Gastrocnemius medialis (tissue), 4 donors: ENCODE measurements around the gene ETV7.

ENCODE experiments used
- POLR2A ChIP-seq, 2 donors: fragments of 450-650 bp; IDR thresholded peaks; one replicate each; pipeline ENCODE4 v1.6.1; 2017; ENCODE audit warnings: antibody characterized with exemption in 2 of 2, mild to moderate bottlenecking in 2 of 2, moderate library complexity in 2 of 2
- TF ChIP-seq, protein P1 (sequence below), 5 experiments: fragments of 450-650 bp in 3 of 5; fragments of 200-600 bp in 2 of 5; sonication (generic) in 2 of 5; IDR thresholded peaks in 4 of 5; conservative IDR thresholded peaks in 1 of 5; 1 replicate in 4 of 5; 2 replicates in 1 of 5; pipeline ENCODE4 v1.5.1; 2016 to 2019; ENCODE audit warnings: antibody characterized with exemption in 5 of 5, mild to moderate bottlenecking in 3 of 5, moderate library complexity in 3 of 5

DNA sequence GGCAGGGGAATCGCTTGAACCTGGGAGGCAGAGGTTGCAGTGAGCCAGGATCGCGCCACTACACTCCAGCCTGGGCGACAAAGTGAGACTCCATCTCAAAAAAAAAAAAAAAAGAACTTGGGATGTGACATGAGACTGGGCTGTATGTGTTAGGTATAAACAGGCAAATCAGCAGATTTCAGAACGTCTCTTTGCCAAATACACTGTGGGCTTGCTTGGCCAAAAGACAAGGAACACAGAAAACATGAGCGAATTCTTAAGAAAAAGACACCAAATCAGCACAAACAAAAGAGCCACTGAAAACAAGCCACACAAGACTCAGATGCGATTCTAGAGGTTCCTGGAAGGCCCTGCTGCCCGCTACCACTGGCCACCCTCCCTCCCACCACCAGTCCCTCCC is 12.5 kb downstream of the ETV7 start:
- TF ChIP-seq, protein P1, sequence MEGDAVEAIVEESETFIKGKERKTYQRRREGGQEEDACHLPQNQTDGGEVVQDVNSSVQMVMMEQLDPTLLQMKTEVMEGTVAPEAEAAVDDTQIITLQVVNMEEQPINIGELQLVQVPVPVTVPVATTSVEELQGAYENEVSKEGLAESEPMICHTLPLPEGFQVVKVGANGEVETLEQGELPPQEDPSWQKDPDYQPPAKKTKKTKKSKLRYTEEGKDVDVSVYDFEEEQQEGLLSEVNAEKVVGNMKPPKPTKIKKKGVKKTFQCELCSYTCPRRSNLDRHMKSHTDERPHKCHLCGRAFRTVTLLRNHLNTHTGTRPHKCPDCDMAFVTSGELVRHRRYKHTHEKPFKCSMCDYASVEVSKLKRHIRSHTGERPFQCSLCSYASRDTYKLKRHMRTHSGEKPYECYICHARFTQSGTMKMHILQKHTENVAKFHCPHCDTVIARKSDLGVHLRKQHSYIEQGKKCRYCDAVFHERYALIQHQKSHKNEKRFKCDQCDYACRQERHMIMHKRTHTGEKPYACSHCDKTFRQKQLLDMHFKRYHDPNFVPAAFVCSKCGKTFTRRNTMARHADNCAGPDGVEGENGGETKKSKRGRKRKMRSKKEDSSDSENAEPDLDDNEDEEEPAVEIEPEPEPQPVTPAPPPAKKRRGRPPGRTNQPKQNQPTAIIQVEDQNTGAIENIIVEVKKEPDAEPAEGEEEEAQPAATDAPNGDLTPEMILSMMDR (IDR thresholded peaks at IDR 0.05 in 4 of 5, conservative IDR thresholded peaks at IDR 0.05 in 1 of 5) = no peak
- TF ChIP-seq POLR2A (IDR thresholded peaks at IDR 0.05) = no peak
